NCI-H2081 treated with DMSO at 0.1 percent for 48 hours (cell line): ENCODE results near the gene MAGEF1.

Experiments
- DNase-seq: peaks from one replicate; lab custom pipeline; 2025; lab: John Stamatoyannopoulos, UW

MAGEF1 gene

GRCh38 chr3:184725176-184725719, 13.4 kb upstream of the MAGEF1 start:
- no peak for DNase-seq

GRCh38 chr3:184724699-184725098, 12.8 kb upstream of the MAGEF1 start:
- no peak for DNase-seq

GRCh38 chr3:184719709-184720108, 7.8 kb upstream of the MAGEF1 start:
- DNase-seq: no peak

- DNase-seq: no peak
Measured at GRCh38 chr3:184718431-184718830, 6.6 kb upstream of the MAGEF1 start.

- DNase-seq: no peak
Measured at GRCh38 chr3:184717399-184717983, 5.6 kb upstream of the MAGEF1 start.

GRCh38 chr3:184716622-184717398, 4.9 kb upstream of the MAGEF1 start:
- DNase-seq: no peak

- no peak for DNase-seq
Measured at GRCh38 chr3:184715943-184716621, 4.2 kb upstream of the MAGEF1 start.

GRCh38 chr3:184713521-184713920, 1.7 kb upstream of the MAGEF1 start:
- DNase-seq: no peak

GRCh38 chr3:184713040-184713355, 1.1 kb upstream of the MAGEF1 start:
- DNase-seq: no peak

GRCh38 chr3:184712248-184713039, 580 bp upstream of the MAGEF1 start:
- no peak for DNase-seq

GRCh38 chr3:184710870-184711492, 883 bp downstream of the MAGEF1 start:
- no peak for DNase-seq

GRCh38 chr3:184703657-184704056, 8.2 kb downstream of the MAGEF1 start:
- DNase-seq: no peak

- no peak for DNase-seq
Measured at GRCh38 chr3:184700759-184701158, 11.1 kb downstream of the MAGEF1 start.

- DNase-seq: no peak
Measured at GRCh38 chr3:184697845-184698244, 14.0 kb downstream of the MAGEF1 start.

- no peak for DNase-seq
Measured at GRCh38 chr3:184696697-184697096, 15.2 kb downstream of the MAGEF1 start.

GRCh38 chr3:184694716-184695115, 17.1 kb downstream of the MAGEF1 start:
- no peak for DNase-seq

GRCh38 chr3:184694133-184694665, 17.7 kb downstream of the MAGEF1 start:
- no peak for DNase-seq

GRCh38 chr3:184693011-184693975, 18.6 kb downstream of the MAGEF1 start:
- DNase-seq: no peak

GRCh38 chr3:184691397-184692231, 20.2 kb downstream of the MAGEF1 start:
- no peak for DNase-seq
